Kidney (tissue), 14 donors: Measurements from ENCODE around the gene RNF113B. TPM values are rescaled to one million over a fixed set of nuclear protein-coding genes. Genes with fewer than 3 reads are reported as not detected.

Experiments
- DNase-seq, 5 donors: peaks; one replicate each; pipeline ENCODE4 v3.0.0-alpha.2; 2013 to 2020
- FAIRE-seq: peaks from 2 replicates; lab custom pipeline; 2012; peaks lifted over from hg19 to GRCh38; lab: Jason Lieb, UNC
- H3K27ac ChIP-seq, 2 donors: one replicate each; pipeline ENCODE4 v1.7.0; 2013; ENCODE audit warnings: low read depth in 2 of 2, low read length in 2 of 2, inconsistent platforms in 1 of 2
- H3K27me3 ChIP-seq: one replicate; pipeline ENCODE4 v1.7.1; 2013; ENCODE audit warnings: low read length, inconsistent platforms; ENCODE audit not compliant: control insufficient read depth, insufficient read depth
- H3K36me3 ChIP-seq, 3 donors: one replicate each; pipeline versions ENCODE4 v1.7.0 to v1.7.1; 2013; ENCODE audit warnings: low read length in 3 of 3, control low read depth in 1 of 3, inconsistent platforms in 1 of 3; ENCODE audit not compliant: insufficient read depth in 3 of 3, control insufficient read depth in 2 of 3
- H3K4me1 ChIP-seq, 3 donors: one replicate each; pipeline versions ENCODE4 v1.7.0 to v1.7.1; 2013; ENCODE audit warnings: low read length in 3 of 3, inconsistent platforms in 1 of 3, low read depth in 1 of 3; ENCODE audit not compliant: control insufficient read depth in 2 of 3, insufficient read depth in 2 of 3
- H3K4me3 ChIP-seq, 3 donors: one replicate each; pipeline versions ENCODE4 v1.7.0 to v1.8.1; 2013; ENCODE audit warnings: low read length in 3 of 3, control low read depth in 1 of 3, inconsistent platforms in 1 of 3
- H3K9ac ChIP-seq, 3 donors: one replicate each; pipeline versions ENCODE4 v1.7.0 to v1.7.1; 2013; ENCODE audit warnings: low read length in 3 of 3, control low read depth in 1 of 3, inconsistent platforms in 1 of 3
- H3K9me3 ChIP-seq, 3 donors: one replicate each; pipeline versions ENCODE4 v1.7.0 to v1.7.1; 2013; ENCODE audit warnings: low read length in 3 of 3, control low read depth in 1 of 3, inconsistent platforms in 1 of 3; ENCODE audit not compliant: control insufficient read depth in 2 of 3, insufficient read depth in 1 of 3
- intact Hi-C: fragments of 100-400 bp; cut with DNase I; formaldehyde crosslinking; loops from one replicate; pipeline ENCODE4 v1.11.1; 2022
- polyA plus RNA-seq: library from polyadenylated mRNA; stranded (reverse); fragments of 350-450 nt; fragmentation: Illumina TruSeq; extraction: RNeasy Lipid Tissue Mini Kit (QIAGEN cat#74804); gene quantifications from one replicate; pipeline ENCODE4 v1.2.3, GENCODE V29; 2014; ENCODE audit warnings: low read depth, low replicate concordance; ENCODE audit not compliant: insufficient read depth
- total RNA-seq: library from RNA; stranded (reverse); fragmentation: NEBNext Ultra II Directional; extraction: Animal tissue kit (Norgen Biotek cat#: 25700); gene quantifications from one replicate; pipeline ENCODE4 v1.2.1, GENCODE V29; 2021
- TF ChIP-seq, protein P1 (sequence below): IDR thresholded peaks from 3 replicates; pipeline ENCODE4 v1.5.1; 2012; ENCODE audit warnings: mild to moderate bottlenecking, moderate library complexity, borderline replicate concordance; ENCODE audit not compliant: insufficient read depth; ENCODE audit errors: extremely low read depth
- donor health status: control.
- donor health status: control.
- donor health status: control.
- donor health status: control.
- donor health status: control.
- donor health status: DM: yes; HTN: yes; CAD: no.
- donor health status: Normal renal cell carcinoma (clear cell type).

Gene RNF113B
- total and polyA plus RNA-seq, 2 donors from 2014 or later = not detected

DNA sequence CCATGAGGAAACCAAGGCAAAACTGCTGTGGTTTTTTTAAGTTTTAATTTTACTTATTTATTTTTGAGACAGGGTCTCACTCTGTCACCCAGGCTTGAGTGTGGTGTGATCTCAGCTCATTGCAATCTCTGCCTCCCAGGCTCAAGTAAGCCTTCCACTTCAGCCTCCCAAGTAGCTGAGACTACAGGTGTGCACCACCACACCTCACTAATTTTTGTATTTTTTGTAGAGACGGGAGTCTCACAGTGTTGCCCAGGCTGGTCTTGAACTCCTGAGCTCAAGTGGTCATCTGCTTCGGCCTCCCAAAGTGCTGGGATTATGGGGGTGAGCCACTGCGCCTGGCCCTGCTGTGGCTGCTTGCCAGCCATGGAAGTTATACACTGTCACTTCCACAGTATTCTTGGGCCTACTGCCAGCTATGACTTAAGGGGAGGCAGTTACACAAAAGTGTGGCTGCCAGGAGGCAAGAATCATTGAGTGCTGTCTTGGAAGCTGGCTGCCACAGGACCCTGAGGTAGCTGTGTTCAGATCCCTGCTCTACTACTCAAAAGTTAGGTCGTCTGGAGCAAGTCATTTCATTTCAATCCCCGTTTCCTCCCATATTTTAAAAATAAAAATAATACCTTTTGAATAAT, 21.5 kb downstream of the RNF113B start:
- Histone ChIP-seq H3K9me3 (no peaks in the 10 kb centered on the region), H3K4me1 (peaks cover 0 to 18% (median 8%) of the 10 kb centered on the region in 3 donors), H3K4me3 (no peak overlapping the region), H3K9ac (no peak overlapping the region), H3K27me3 (no peaks in the 10 kb centered on the region), H3K36me3 (no peaks in the 10 kb centered on the region), H3K27ac (no peak overlapping the region)
- FAIRE-seq (no peak), DNase-seq (peak in 1 of 5 donors; percentile 62)
- TF ChIP-seq, protein P1, sequence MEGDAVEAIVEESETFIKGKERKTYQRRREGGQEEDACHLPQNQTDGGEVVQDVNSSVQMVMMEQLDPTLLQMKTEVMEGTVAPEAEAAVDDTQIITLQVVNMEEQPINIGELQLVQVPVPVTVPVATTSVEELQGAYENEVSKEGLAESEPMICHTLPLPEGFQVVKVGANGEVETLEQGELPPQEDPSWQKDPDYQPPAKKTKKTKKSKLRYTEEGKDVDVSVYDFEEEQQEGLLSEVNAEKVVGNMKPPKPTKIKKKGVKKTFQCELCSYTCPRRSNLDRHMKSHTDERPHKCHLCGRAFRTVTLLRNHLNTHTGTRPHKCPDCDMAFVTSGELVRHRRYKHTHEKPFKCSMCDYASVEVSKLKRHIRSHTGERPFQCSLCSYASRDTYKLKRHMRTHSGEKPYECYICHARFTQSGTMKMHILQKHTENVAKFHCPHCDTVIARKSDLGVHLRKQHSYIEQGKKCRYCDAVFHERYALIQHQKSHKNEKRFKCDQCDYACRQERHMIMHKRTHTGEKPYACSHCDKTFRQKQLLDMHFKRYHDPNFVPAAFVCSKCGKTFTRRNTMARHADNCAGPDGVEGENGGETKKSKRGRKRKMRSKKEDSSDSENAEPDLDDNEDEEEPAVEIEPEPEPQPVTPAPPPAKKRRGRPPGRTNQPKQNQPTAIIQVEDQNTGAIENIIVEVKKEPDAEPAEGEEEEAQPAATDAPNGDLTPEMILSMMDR = no peak
- intact Hi-C loops = loop anchor here (10.0 kb wide), 1 partner anchor 239 kb away; no protein-coding TSS in a partner anchor

DNA sequence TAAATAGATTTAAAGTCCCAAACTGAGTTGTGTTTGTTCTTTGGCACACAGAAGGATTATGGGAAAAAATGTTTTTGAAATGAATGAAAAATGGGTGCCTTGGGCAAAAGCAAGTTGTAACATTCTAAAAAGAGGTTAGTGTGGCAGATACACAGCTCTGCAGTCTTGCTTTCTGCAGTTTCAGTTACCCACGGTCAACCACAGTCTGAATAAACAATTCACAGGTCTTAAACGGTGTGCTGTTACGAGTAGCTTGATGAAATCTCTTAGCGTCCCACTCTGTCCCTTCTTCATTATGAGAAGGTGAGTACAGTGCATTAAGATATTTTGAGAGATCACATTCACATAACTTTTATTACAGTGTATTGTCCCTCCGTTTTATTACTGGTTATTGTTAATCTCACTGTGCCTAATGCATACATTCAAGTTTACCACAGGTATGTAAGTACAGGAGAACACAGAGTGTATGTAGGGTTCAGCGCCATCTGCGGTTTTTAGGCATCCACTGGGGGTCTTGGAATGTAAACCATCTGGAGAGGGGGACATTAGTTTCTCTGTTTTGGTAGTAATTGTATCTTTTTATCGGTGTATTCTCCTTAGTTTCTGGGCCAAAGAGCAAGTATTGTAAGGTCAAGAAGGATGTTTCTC, 26.1 kb downstream of the RNF113B start:
- no peak overlapping the region for H3K27ac ChIP-seq
- no peak overlapping the region for H3K4me3 ChIP-seq
- intact Hi-C loops = loop anchor here (10.0 kb wide), 1 partner anchor 244 kb away; no protein-coding TSS in a partner anchor
- no peak for FAIRE-seq
- H3K4me1 ChIP-seq = peaks cover 0 to 18% (median 0%) of the 10 kb centered on the region in 3 donors
- no peaks in the 10 kb centered on the region for H3K36me3 ChIP-seq
- no peaks in the 10 kb centered on the region for H3K9me3 ChIP-seq
- no peaks in the 10 kb centered on the region for H3K27me3 ChIP-seq
- no peak overlapping the region for H3K9ac ChIP-seq
- TF ChIP-seq, protein P1 = no peak
- DNase-seq = peak in 1 of 5 donors; percentile 57

DNA sequence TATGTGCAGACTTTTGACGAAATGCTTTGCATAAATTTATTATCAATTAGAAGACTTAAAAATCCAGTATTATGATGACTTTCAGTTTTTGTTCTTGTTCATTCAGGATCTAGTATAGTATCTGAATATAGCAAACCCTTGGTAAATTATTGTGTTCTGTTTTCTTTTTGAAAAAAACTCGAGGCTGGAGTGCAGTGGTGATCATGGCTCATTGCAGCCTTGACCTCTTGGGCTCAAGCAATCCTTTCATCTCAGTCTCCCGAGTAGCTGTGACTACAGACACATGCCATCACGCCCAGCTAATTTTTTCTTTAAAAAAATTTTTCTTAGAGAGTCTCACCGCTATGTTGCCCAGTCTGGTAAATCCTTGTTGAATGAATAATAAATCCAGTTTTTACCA, 29.5 kb downstream of the RNF113B start:
- Histone ChIP-seq H3K4me1 (peaks cover 0 to 18% (median 6%) of the 10 kb centered on the region in 3 donors), H3K36me3 (no peaks in the 10 kb centered on the region), H3K27ac (no peak overlapping the region), H3K27me3 (no peaks in the 10 kb centered on the region), H3K4me3 (no peak overlapping the region), H3K9ac (peak overlapping the region in 1 of 3 donors; percentile 22), H3K9me3 (no peaks in the 10 kb centered on the region)
- DNase-seq (peak in 3 of 5 donors; percentile 31 to 51 (median 48)), FAIRE-seq (no peak)
- intact Hi-C loops = no loop called here
- TF ChIP-seq, protein P1 = no peak
